Retinal pigment epithelial cell (primary cell): ENCODE results near the gene ST6GALNAC1.
"Not testable (repeated sequence)": the region's sequence is repeated elsewhere in the genome, so short reads cannot be mapped to it uniquely, and the experiment has no call there.

Source experiments
- DNase-seq: peaks from one replicate; pipeline ENCODE4 v3.0.0-alpha.2; 2010; ENCODE audit warnings: low read depth
- H3K4me3 ChIP-seq: 2 replicates; pipeline ENCODE4 v1.5.1; 2011; ENCODE audit warnings: mild to moderate bottlenecking, low read length, control low read depth, moderate library complexity
- TF ChIP-seq, protein P1 (sequence below): conservative IDR thresholded peaks from 2 replicates; pipeline ENCODE4 v1.5.1; 2011; ENCODE audit warnings: low read depth, low read length, control low read depth, inconsistent platforms

Gene ST6GALNAC1

GRCh38 chr17:76626442-76626841 lies 17.1 kb downstream of the ST6GALNAC1 start:
- H3K4me3 ChIP-seq: no peak overlapping the region
- DNase-seq: no peak
- TF ChIP-seq, protein P1, sequence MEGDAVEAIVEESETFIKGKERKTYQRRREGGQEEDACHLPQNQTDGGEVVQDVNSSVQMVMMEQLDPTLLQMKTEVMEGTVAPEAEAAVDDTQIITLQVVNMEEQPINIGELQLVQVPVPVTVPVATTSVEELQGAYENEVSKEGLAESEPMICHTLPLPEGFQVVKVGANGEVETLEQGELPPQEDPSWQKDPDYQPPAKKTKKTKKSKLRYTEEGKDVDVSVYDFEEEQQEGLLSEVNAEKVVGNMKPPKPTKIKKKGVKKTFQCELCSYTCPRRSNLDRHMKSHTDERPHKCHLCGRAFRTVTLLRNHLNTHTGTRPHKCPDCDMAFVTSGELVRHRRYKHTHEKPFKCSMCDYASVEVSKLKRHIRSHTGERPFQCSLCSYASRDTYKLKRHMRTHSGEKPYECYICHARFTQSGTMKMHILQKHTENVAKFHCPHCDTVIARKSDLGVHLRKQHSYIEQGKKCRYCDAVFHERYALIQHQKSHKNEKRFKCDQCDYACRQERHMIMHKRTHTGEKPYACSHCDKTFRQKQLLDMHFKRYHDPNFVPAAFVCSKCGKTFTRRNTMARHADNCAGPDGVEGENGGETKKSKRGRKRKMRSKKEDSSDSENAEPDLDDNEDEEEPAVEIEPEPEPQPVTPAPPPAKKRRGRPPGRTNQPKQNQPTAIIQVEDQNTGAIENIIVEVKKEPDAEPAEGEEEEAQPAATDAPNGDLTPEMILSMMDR: no peak

- TF ChIP-seq, protein P1: no peak
- no peak overlapping the region for H3K4me3 ChIP-seq
- DNase-seq: no peak
These were observed 18.1 kb downstream of the ST6GALNAC1 start for GRCh38 chr17:76625496-76625895.

DNA sequence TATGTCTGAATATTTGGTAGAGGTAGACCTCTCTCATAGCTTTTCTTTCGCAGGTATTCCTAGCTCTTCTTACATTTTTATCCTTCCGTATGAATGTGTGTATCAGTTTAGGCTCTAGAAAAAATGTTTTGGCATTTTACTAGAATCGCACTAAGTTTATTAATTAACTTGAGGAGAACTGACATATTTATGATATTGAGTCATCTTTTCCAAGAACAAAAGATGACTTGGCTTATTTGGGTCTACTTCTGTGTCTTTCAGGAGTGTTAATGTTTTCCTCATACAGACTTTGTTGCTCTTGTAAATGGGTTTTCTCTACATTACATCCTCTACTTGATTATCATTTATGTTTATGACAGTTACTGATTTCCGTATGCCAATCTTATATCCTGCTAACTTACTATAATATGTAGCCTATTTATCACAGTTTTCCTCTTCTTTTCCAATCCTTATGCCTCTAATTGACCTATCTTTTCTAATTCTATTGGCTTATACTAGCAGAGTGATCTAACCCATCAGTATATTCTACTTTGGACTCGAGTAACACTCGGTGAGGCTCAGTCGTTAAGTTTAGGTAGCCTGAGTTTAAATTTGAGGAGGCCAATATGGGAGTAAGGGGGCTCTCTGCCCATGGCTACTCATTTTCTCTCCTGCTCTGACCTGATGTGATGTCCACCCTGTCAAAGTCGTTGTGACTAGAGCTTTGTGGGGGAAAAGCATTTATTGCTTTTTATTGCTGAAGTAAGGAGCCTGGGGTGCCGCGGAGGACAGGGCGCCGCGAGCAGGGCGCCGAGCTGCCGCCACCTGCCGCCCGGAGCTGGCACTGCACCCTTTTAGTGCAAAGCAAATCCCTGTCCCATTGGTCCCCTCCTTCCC lies 20.0 kb downstream of the ST6GALNAC1 start:
- TF ChIP-seq, protein P1: peak; percentile 94
- no peak for DNase-seq
- no peak overlapping the region for H3K4me3 ChIP-seq

- TF ChIP-seq, protein P1: no peak
- no peak overlapping the region for H3K4me3 ChIP-seq
- no peak for DNase-seq
These were observed 25.7 kb downstream of the ST6GALNAC1 start for GRCh38 chr17:76617838-76618237.

- TF ChIP-seq, protein P1: no peak
- H3K4me3 ChIP-seq: no peak overlapping the region
- DNase-seq: no peak
These were observed 28.5 kb downstream of the ST6GALNAC1 start for GRCh38 chr17:76614912-76615617.

DNA sequence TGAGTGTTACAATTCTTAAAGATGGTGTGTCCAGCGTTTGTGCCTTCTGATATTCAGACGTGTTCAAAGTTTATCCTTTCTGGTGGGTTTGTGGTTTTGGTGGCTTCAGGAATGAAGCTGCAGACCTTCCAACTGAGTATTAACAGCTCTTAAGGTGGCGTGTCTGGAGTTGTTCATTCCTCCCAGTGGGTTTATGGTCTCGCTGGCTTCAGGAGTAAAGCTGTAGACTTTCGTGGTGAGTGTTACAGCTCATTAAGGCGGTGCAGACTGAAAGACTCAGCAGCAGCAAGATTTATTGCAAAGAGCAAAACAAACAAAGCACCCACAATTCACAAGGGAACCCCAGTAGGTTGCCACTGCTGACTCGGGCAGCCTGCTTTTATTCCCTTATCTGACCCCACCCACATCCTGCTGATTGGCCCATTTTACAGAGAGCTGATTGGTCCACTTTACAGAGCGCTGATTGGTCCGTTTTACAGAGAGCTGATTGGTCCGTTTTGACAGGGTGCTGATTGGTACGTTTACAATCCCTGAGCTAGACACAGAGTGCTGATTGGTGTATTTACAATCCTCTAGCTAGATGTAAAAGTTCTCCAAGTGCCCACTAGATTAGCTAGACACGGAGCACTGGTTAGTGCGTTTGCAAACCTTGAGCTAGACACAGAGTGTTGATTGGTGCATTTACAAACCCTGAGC lies 29.3 kb downstream of the ST6GALNAC1 start:
- DNase-seq, H3K4me3 ChIP-seq: not testable (repeated sequence)

DNA sequence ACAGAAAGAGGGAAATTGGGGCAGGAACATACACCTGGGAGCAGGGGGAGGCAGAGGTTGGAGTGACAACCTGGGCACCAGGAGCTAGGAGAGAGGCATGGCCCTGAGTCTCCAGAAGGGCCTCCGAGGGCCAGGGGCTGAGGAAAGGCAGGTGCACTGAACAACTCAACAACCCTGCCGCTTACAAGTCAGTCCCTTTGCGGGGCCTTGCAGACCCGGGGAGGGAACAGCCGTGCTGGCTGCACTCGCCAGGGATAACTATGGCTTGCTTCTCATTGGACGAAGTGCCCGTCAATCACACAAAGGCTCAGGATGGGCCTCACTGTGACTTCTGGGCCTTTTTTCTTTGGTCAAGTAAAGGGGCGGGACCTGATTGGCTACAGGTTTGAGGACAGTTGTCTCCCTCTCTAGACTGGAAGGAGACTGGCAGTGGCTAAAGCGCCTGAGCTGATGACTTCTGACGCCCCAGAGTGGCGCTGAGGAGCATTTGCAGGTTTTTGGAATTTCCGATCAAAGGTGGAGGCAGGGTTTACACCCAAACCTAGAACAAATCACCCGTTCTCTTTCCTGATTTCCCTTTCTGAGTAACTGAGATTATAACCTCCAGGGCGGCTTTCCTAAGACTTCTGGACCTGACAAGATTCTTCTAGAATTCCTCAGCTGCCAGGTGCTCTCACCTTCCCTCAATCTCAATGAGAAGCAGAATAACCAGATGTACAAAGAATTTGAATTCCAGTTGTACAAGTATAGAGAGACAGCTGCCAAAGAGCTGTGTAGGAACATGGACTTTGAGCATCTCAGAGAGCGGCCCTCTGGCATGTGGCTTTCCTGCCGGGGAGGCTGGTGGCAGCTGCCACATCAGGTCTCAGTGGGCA lies 30.3 kb downstream of the ST6GALNAC1 start:
- no peak for DNase-seq
- TF ChIP-seq, protein P1: no peak

More for the DNA sequence above, 30.3 kb downstream of the ST6GALNAC1 start:
- no peak overlapping the region for H3K4me3 ChIP-seq
